ENCODE data around the gene GAK. TPM values are rescaled to one million over a fixed set of nuclear protein-coding genes. Genes with fewer than 3 reads are reported as not detected.

Gene GAK
- total RNA-seq, 1 experiment from 2014 or later = 86.6 TPM

DNA sequence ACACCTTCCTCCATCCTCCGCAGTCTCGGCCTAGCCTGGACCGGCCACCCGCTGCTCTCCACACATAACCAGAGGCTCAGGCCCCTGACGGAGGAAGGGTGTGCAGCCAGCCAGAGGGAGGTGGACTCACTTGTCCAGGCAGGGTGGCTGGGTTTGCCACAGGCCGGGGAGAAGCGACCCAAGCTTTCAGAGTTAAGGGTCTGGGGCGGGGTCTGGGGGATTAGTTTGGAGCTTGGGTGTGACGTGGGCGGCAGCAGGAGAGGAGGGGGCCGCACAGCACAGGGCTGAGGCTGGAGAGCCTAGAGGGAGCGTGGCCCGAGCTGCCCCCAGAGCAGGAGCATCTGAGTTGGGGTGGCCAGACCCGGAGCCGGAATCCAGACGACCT is 83.8 kb downstream of the GAK start:
- DNase-seq (ENCODE audit: low read depth, low spot score) = no peak
- POLR2A ChIA-PET = no interaction called here
- Histone ChIP-seq H3K9me3 (ENCODE audit: control insufficient read depth, insufficient read depth, low read depth, low read length) (no peaks in the 10 kb centered on the region), H3K4me3 (ENCODE audit: low read depth in 2 of 2, low read length in 2 of 2) (no peak overlapping the region), H3K27me3 (ENCODE audit: control insufficient read depth, insufficient read depth, low read length) (no peaks in the 10 kb centered on the region), H3K27ac (ENCODE audit: low read length) (no peak overlapping the region), H3K36me3 (ENCODE audit: control insufficient read depth, insufficient read depth, low read length) (no peaks in the 10 kb centered on the region), H3K4me1 (ENCODE audit: control insufficient read depth, insufficient read depth, low read length) (no peaks in the 10 kb centered on the region)
- no peak for TF ChIP-seq TCF7L2 (IDR thresholded peaks at IDR 0.05; ENCODE audit: low read depth, low read length)
- ATAC-seq = no peak
- BruUV-seq (replicated peaks) = no TSS peak
- in situ Hi-C loops (cut with HindIII; ENCODE audit: low pct_unique_long_range_greater_than_20kb, low sequenced_read_pairs) (no loop called here), intact Hi-C loops (cut with micrococcal nuclease; ENCODE audit: unreplicated experiment) (no loop called here)
- CTCF ChIA-PET = no interaction called here

DNA sequence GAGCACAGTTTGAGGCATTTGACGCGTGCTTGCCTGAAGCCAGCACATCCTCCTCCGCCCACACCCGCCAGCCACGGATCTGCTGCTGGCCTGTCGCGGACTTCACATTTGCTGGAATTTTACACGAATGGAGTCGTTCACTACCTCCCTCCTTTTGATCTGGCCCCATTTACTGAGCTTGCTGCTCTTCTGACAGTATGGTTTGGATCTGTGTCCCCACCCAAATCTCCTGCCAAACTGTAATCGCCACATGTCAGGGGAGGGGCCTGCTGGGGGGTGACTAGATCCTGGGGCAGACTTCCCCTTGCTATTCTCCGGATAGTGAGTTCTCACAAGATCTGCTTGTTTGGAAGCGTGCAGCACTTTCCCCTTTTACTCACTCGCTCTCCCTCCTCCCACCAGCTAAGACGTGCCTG is 86.3 kb downstream of the GAK start:
- TF ChIP-seq, protein P1, sequence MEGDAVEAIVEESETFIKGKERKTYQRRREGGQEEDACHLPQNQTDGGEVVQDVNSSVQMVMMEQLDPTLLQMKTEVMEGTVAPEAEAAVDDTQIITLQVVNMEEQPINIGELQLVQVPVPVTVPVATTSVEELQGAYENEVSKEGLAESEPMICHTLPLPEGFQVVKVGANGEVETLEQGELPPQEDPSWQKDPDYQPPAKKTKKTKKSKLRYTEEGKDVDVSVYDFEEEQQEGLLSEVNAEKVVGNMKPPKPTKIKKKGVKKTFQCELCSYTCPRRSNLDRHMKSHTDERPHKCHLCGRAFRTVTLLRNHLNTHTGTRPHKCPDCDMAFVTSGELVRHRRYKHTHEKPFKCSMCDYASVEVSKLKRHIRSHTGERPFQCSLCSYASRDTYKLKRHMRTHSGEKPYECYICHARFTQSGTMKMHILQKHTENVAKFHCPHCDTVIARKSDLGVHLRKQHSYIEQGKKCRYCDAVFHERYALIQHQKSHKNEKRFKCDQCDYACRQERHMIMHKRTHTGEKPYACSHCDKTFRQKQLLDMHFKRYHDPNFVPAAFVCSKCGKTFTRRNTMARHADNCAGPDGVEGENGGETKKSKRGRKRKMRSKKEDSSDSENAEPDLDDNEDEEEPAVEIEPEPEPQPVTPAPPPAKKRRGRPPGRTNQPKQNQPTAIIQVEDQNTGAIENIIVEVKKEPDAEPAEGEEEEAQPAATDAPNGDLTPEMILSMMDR (IDR thresholded peaks at IDR 0.05) = no peak
- TF ChIP-seq SIN3A (IDR thresholded peaks at IDR 0.05; ENCODE audit: borderline replicate concordance, insufficient read depth, low read depth, low read length) (no peak), TCF7L2 (IDR thresholded peaks at IDR 0.05; ENCODE audit: low read depth, low read length) (no peak), POLR2AphosphoS5 (IDR thresholded peaks at IDR 0.05; ENCODE audit: low read depth, low read length) (no peak)
- TF ChIP-seq, protein P2, sequence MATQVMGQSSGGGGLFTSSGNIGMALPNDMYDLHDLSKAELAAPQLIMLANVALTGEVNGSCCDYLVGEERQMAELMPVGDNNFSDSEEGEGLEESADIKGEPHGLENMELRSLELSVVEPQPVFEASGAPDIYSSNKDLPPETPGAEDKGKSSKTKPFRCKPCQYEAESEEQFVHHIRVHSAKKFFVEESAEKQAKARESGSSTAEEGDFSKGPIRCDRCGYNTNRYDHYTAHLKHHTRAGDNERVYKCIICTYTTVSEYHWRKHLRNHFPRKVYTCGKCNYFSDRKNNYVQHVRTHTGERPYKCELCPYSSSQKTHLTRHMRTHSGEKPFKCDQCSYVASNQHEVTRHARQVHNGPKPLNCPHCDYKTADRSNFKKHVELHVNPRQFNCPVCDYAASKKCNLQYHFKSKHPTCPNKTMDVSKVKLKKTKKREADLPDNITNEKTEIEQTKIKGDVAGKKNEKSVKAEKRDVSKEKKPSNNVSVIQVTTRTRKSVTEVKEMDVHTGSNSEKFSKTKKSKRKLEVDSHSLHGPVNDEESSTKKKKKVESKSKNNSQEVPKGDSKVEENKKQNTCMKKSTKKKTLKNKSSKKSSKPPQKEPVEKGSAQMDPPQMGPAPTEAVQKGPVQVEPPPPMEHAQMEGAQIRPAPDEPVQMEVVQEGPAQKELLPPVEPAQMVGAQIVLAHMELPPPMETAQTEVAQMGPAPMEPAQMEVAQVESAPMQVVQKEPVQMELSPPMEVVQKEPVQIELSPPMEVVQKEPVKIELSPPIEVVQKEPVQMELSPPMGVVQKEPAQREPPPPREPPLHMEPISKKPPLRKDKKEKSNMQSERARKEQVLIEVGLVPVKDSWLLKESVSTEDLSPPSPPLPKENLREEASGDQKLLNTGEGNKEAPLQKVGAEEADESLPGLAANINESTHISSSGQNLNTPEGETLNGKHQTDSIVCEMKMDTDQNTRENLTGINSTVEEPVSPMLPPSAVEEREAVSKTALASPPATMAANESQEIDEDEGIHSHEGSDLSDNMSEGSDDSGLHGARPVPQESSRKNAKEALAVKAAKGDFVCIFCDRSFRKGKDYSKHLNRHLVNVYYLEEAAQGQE (IDR thresholded peaks at IDR 0.05; ENCODE audit: insufficient read depth in 1 of 2, low read depth in 2 of 2, low read length in 1 of 2) = no peak
- no peak for ATAC-seq
- intact Hi-C loops (cut with micrococcal nuclease; ENCODE audit: unreplicated experiment) = no loop called here

DNA sequence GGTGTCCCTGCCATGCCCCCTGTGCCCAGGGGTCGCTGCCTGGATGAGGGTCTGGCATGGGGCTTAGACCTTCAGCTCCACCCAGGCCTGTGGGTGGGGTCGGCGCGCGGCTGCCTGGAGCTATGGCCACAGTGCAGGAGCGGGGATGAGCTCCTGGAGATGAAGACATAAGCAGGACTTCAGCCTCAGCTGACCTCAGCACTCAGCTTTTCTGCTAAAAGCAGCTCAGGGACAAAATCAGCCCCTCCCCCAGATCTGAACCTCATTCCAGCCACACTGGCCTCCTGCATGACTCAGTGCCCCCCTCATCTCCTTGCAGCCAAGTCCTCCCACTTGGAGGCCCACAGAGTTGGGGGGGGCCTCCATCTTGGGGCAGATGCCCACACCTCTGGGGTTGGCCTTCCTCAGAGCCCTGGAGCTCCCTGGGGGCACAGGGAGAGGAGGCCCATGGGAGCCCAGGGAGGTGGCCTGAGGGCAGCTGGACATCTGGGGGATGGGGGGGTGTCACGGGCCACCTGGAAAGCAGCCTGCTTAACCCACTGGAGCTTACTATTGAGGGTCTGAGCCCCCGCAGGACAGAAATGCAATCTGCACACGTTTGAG is 86.8 kb downstream of the GAK start:
- no TSS peak for BruUV-seq (replicated peaks)
- Histone ChIP-seq H3K4me1 (ENCODE audit: control insufficient read depth, insufficient read depth, low read length) (no peaks in the 10 kb centered on the region), H3K4me3 (ENCODE audit: low read depth in 2 of 2, low read length in 2 of 2) (no peak overlapping the region), H3K27ac (ENCODE audit: low read length) (no peak overlapping the region), H3K36me3 (ENCODE audit: control insufficient read depth, insufficient read depth, low read length) (no peaks in the 10 kb centered on the region), H3K9me3 (ENCODE audit: control insufficient read depth, insufficient read depth, low read depth, low read length) (no peaks in the 10 kb centered on the region), H3K27me3 (ENCODE audit: control insufficient read depth, insufficient read depth, low read length) (no peaks in the 10 kb centered on the region)
- TF ChIP-seq, protein P1 (IDR thresholded peaks at IDR 0.05) = no peak
- TF ChIP-seq TCF7L2 (IDR thresholded peaks at IDR 0.05; ENCODE audit: low read depth, low read length) (no peak), POLR2AphosphoS5 (IDR thresholded peaks at IDR 0.05; ENCODE audit: low read depth, low read length) (no peak), SIN3A (IDR thresholded peaks at IDR 0.05; ENCODE audit: borderline replicate concordance, insufficient read depth, low read depth, low read length) (no peak)
- in situ Hi-C loops (cut with HindIII; ENCODE audit: low pct_unique_long_range_greater_than_20kb, low sequenced_read_pairs) (no loop called here), intact Hi-C loops (cut with micrococcal nuclease; ENCODE audit: unreplicated experiment) (no loop called here)
- ATAC-seq (no peak), DNase-seq (ENCODE audit: low read depth, low spot score) (no peak)
- CTCF ChIA-PET = no interaction called here
- POLR2A ChIA-PET = interaction anchor here (0.6 kb wide), 1 partner anchor 12 kb away, joined by 5 read pairs; no protein-coding TSS in a partner anchor

More for the DNA sequence above, 86.3 kb downstream of the GAK start:
- Histone ChIP-seq H3K27ac (ENCODE audit: low read length) (no peak overlapping the region), H3K9me3 (ENCODE audit: control insufficient read depth, insufficient read depth, low read depth, low read length) (no peaks in the 10 kb centered on the region), H3K36me3 (ENCODE audit: control insufficient read depth, insufficient read depth, low read length) (no peaks in the 10 kb centered on the region), H3K4me3 (ENCODE audit: low read depth in 2 of 2, low read length in 2 of 2) (no peak overlapping the region), H3K27me3 (ENCODE audit: control insufficient read depth, insufficient read depth, low read length) (no peaks in the 10 kb centered on the region), H3K4me1 (ENCODE audit: control insufficient read depth, insufficient read depth, low read length) (no peaks in the 10 kb centered on the region)
- CTCF ChIA-PET = no interaction called here
- BruUV-seq (replicated peaks) = no TSS peak
- in situ Hi-C loops (cut with HindIII; ENCODE audit: low pct_unique_long_range_greater_than_20kb, low sequenced_read_pairs) = no loop called here
- DNase-seq (ENCODE audit: low read depth, low spot score) = no peak
- POLR2A ChIA-PET = interaction anchor here (0.6 kb wide), 2 partner anchors 13 to 73 kb away, joined by 4 to 5 read pairs; no protein-coding TSS in a partner anchor

Measured in Panc1 (cell line).